ENCODE results near the gene ZNF808. TPM values are rescaled to one million over a fixed set of nuclear protein-coding genes. Genes with fewer than 3 reads are reported as not detected.
A peak's percentile ranks its signal among the peaks of the same experiment; 100 is the strongest.
"Not testable (repeated sequence)": the region's sequence is repeated elsewhere in the genome, so short reads cannot be mapped to it uniquely, and the experiment has no call there.

ZNF808 gene
- total and polyA plus RNA-seq, 7 experiments from 2014 or later = 5.8 to 52.4 (median 26.1) TPM

- POLR2A ChIA-PET; H3K4me3 Mint-ChIP-seq; H3K27ac Mint-ChIP-seq; ATAC-seq; H3K4me3 ChIP-seq (ENCODE audit: low read length); H3K27me3 Mint-ChIP-seq; DNase-seq; H3K27me3 ChIP-seq (ENCODE audit: control insufficient read depth in 2 of 2, insufficient read depth in 2 of 2, low read length in 2 of 2); H3K27ac ChIP-seq (ENCODE audit: low read depth, low read length); intact Hi-C loops (cut with micrococcal nuclease): not testable (repeated sequence)
- CTCF ChIA-PET = interaction anchor here (0.7 kb wide), 1 partner anchor 9 kb away, joined by 3 read pairs; no protein-coding TSS in a partner anchor
- Histone ChIP-seq H3K36me3 (ENCODE audit: control insufficient read depth in 2 of 3, insufficient read depth in 3 of 3, low read length in 3 of 3) (peaks cover 0 to 44% (median 5%) of the 10 kb centered on the region in 3 experiments), H3K9me3 (ENCODE audit: control insufficient read depth in 2 of 3, low read length in 3 of 3) (peaks cover 0 to 14% (median 3%) of the 10 kb centered on the region in 3 experiments), H3K4me1 (ENCODE audit: control insufficient read depth in 2 of 2, insufficient read depth in 2 of 2, low read length in 2 of 2) (peaks cover 0 to 15% of the 10 kb centered on the region in 2 donors)
- Mint-ChIP-seq H3K9me3 (peaks cover 0 to 88% (median 41%) of the 10 kb centered on the region in 11 donors), H3K4me1 (peaks cover 22 to 37% (median 30%) of the 10 kb centered on the region in 7 donors), H3K36me3 (peaks cover 15 to 83% (median 69%) of the 10 kb centered on the region in 5 donors)
Observed at GRCh38 chr19:52541176-52541575, 13.7 kb downstream of the ZNF808 start.

- Mint-ChIP-seq H3K4me3 (no peak overlapping the region), H3K27ac (no peak overlapping the region), H3K9me3 (peaks cover 0 to 88% (median 41%) of the 10 kb centered on the region in 11 donors), H3K4me1 (peaks cover 18 to 34% (median 26%) of the 10 kb centered on the region in 7 donors), H3K27me3 (no peaks in the 10 kb centered on the region), H3K36me3 (peaks cover 15 to 84% (median 74%) of the 10 kb centered on the region in 5 donors)
- DNase-seq (no peak), ATAC-seq (no peak)
- H3K4me3 ChIP-seq (ENCODE audit: low read length) = no peak overlapping the region
- peaks cover 0 to 15% of the 10 kb centered on the region in 2 donors for H3K4me1 ChIP-seq (ENCODE audit: control insufficient read depth in 2 of 2, insufficient read depth in 2 of 2, low read length in 2 of 2)
- no peak overlapping the region for H3K27ac ChIP-seq (ENCODE audit: low read depth, low read length)
- CTCF ChIA-PET = interaction anchor here (0.7 kb wide), 1 partner anchor 9 kb away, joined by 3 read pairs; no protein-coding TSS in a partner anchor
- intact Hi-C loops (cut with micrococcal nuclease) = no loop called here
- peaks cover 0 to 14% (median 3%) of the 10 kb centered on the region in 3 experiments for H3K9me3 ChIP-seq (ENCODE audit: control insufficient read depth in 2 of 3, low read length in 3 of 3)
- POLR2A ChIA-PET = interaction anchor here (1.1 kb wide), 1 partner anchor 59 kb away, joined by 3 read pairs; no protein-coding TSS in a partner anchor
- H3K27me3 ChIP-seq (ENCODE audit: control insufficient read depth in 2 of 2, insufficient read depth in 2 of 2, low read length in 2 of 2) = no peaks in the 10 kb centered on the region
- peaks cover 0 to 48% (median 5%) of the 10 kb centered on the region in 3 experiments for H3K36me3 ChIP-seq (ENCODE audit: control insufficient read depth in 2 of 3, insufficient read depth in 3 of 3, low read length in 3 of 3)
Observed at GRCh38 chr19:52541608-52542007, 14.1 kb downstream of the ZNF808 start.

- Mint-ChIP-seq H3K9me3 (peaks cover 0 to 88% (median 45%) of the 10 kb centered on the region in 11 donors), H3K36me3 (peaks cover 19 to 86% (median 77%) of the 10 kb centered on the region in 5 donors), H3K4me3 (peak overlapping the region in 5 of 10 donors; percentile 4 to 74 (median 36)), H3K27ac (peak overlapping the region in 5 of 9 donors; percentile 1 to 69 (median 58)), H3K4me1 (peaks cover 10 to 25% (median 20%) of the 10 kb centered on the region in 7 donors)
- POLR2A ChIA-PET = interaction anchor here (1.1 kb wide), 1 partner anchor 58 kb away, joined by 3 read pairs; no protein-coding TSS in a partner anchor
- H3K27me3 ChIP-seq (ENCODE audit: control insufficient read depth in 2 of 2, insufficient read depth in 2 of 2, low read length in 2 of 2); H3K27me3 Mint-ChIP-seq; DNase-seq; H3K27ac ChIP-seq (ENCODE audit: low read depth, low read length); intact Hi-C loops (cut with micrococcal nuclease); CTCF ChIA-PET; H3K4me3 ChIP-seq (ENCODE audit: low read length); ATAC-seq: not testable (repeated sequence)
- peaks cover 0 to 16% (median 3%) of the 10 kb centered on the region in 3 experiments for H3K9me3 ChIP-seq (ENCODE audit: control insufficient read depth in 2 of 3, low read length in 3 of 3)
- H3K4me1 ChIP-seq (ENCODE audit: control insufficient read depth in 2 of 2, insufficient read depth in 2 of 2, low read length in 2 of 2) = peaks cover 0 to 15% of the 10 kb centered on the region in 2 donors
- H3K36me3 ChIP-seq (ENCODE audit: control insufficient read depth in 2 of 3, insufficient read depth in 3 of 3, low read length in 3 of 3) = peaks cover 0 to 57% (median 5%) of the 10 kb centered on the region in 3 experiments
Observed at GRCh38 chr19:52542541-52542940, 15.1 kb downstream of the ZNF808 start.

GRCh38 chr19:52542984-52543664 lies 15.7 kb downstream of the ZNF808 start:
- Histone ChIP-seq H3K27me3 (ENCODE audit: control insufficient read depth in 2 of 2, insufficient read depth in 2 of 2, low read length in 2 of 2) (no peaks in the 10 kb centered on the region), H3K27ac (ENCODE audit: low read depth, low read length) (no peak overlapping the region), H3K36me3 (ENCODE audit: control insufficient read depth in 2 of 3, insufficient read depth in 3 of 3, low read length in 3 of 3) (peaks cover 0 to 62% (median 5%) of the 10 kb centered on the region in 3 experiments), H3K4me1 (ENCODE audit: control insufficient read depth in 2 of 2, insufficient read depth in 2 of 2, low read length in 2 of 2) (peaks cover 0 to 15% of the 10 kb centered on the region in 2 donors), H3K4me3 (ENCODE audit: low read length) (no peak overlapping the region), H3K9me3 (ENCODE audit: control insufficient read depth in 2 of 3, low read length in 3 of 3) (peaks cover 0 to 19% (median 3%) of the 10 kb centered on the region in 3 experiments)
- peak in 1 of 9 donors; percentile 27 for DNase-seq
- ChIA-PET CTCF (interaction anchor here (0.7 kb wide), 1 partner anchor 302 kb away, joined by 6 read pairs; no protein-coding TSS in a partner anchor), POLR2A (interaction anchor here (0.6 kb wide), 1 partner anchor 165 kb away, joined by 3 read pairs; no protein-coding TSS in a partner anchor)
- intact Hi-C loops (cut with micrococcal nuclease) = no loop called here
- peak; percentile 72 for ATAC-seq
- Mint-ChIP-seq H3K27me3 (no peaks in the 10 kb centered on the region), H3K4me1 (peaks cover 10 to 25% (median 20%) of the 10 kb centered on the region in 7 donors), H3K4me3 (peak overlapping the region in 5 of 10 donors; percentile 6 to 74 (median 33)), H3K9me3 (peaks cover 0 to 90% (median 50%) of the 10 kb centered on the region in 11 donors), H3K27ac (peak overlapping the region in 5 of 9 donors; percentile 0 to 69 (median 49)), H3K36me3 (peaks cover 21 to 89% (median 82%) of the 10 kb centered on the region in 5 donors)

GRCh38 chr19:52554216-52554971 lies 26.9 kb downstream of the ZNF808 start:
- Histone ChIP-seq H3K27ac (ENCODE audit: low read depth, low read length) (no peak overlapping the region), H3K4me3 (ENCODE audit: low read length) (peak overlapping the region; percentile 2), H3K36me3 (ENCODE audit: control insufficient read depth in 2 of 3, insufficient read depth in 3 of 3, low read length in 3 of 3) (peaks cover 18 to 73% (median 33%) of the 10 kb centered on the region in 3 experiments), H3K4me1 (ENCODE audit: control insufficient read depth in 2 of 2, insufficient read depth in 2 of 2, low read length in 2 of 2) (no peaks in the 10 kb centered on the region), H3K9me3 (ENCODE audit: control insufficient read depth in 2 of 3, low read length in 3 of 3) (peaks cover 14 to 80% (median 31%) of the 10 kb centered on the region in 3 experiments), H3K27me3 (ENCODE audit: control insufficient read depth in 2 of 2, insufficient read depth in 2 of 2, low read length in 2 of 2) (no peaks in the 10 kb centered on the region)
- CTCF ChIA-PET = no interaction called here
- H3K4me3 Mint-ChIP-seq = peak overlapping the region in 1 of 10 donors; percentile 23
- DNase-seq (no peak), ATAC-seq (no peak)
- H3K4me1 Mint-ChIP-seq = peaks cover 0 to 4% (median 0%) of the 10 kb centered on the region in 7 donors
- no peaks in the 10 kb centered on the region for H3K27me3 Mint-ChIP-seq
- intact Hi-C loops (cut with micrococcal nuclease) = no loop called here
- no peak overlapping the region for H3K27ac Mint-ChIP-seq
- peaks cover 34 to 89% (median 75%) of the 10 kb centered on the region in 5 donors for H3K36me3 Mint-ChIP-seq
- POLR2A ChIA-PET = no interaction called here
- H3K9me3 Mint-ChIP-seq = peaks cover 16 to 95% (median 76%) of the 10 kb centered on the region in 11 donors

Data from naive thymus-derived CD4-positive, alpha-beta T cell (primary cell).